ENCODE data around the gene LHPP. TPM values are rescaled to one million over a fixed set of nuclear protein-coding genes. Genes with fewer than 3 reads are reported as not detected.
A peak's percentile ranks its signal among the peaks of the same experiment; 100 is the strongest.

Gene LHPP
- total RNA-seq, result 8.0 and 8.8 TPM in 2 replicates
- long read RNA-seq, partial matches to known transcripts, result 1 of 1 reads
- long read RNA-seq, other reads (novel, unspliced or antisense), result 0 of 1 reads

- peak; percentile 67 for DNase-seq (ENCODE audit: low read depth, low spot score)
- H3K27me3 Mint-ChIP-seq (ENCODE audit: low read depth), result peaks cover 21% of the 10 kb centered on the region
- H3K9me3 Mint-ChIP-seq, result no peaks in the 10 kb centered on the region
- no peak within 1 kb of the TSS for H3K27ac Mint-ChIP-seq (ENCODE audit: unreplicated experiment)
- H3K4me3 Mint-ChIP-seq, result peak within 1 kb of the TSS; percentile 91
- TF ChIP-seq CTCF (conservative IDR thresholded peaks at IDR 0.05), result peak; percentile 64
- H3K4me1 Mint-ChIP-seq, result peaks cover 16% of the 10 kb centered on the region
- H3K36me3 Mint-ChIP-seq (ENCODE audit: low read depth), result no peaks in the 10 kb centered on the region
These were observed at the start of gene LHPP for GRCh38 chr10:124461642-124462347. Gene LHPP (plus strand): TSS chr10:124461823. CDS start chr10:124461863, 40 bp downstream.

GRCh38 chr10:124414076-124414475, 47.5 kb upstream of the LHPP start:
- no peak for DNase-seq (ENCODE audit: low read depth, low spot score)
- Mint-ChIP-seq H3K4me1 (peaks cover 21% of the 10 kb centered on the region), H3K9me3 (no peaks in the 10 kb centered on the region), H3K27ac (ENCODE audit: unreplicated experiment) (no peak overlapping the region), H3K27me3 (ENCODE audit: low read depth) (no peaks in the 10 kb centered on the region), H3K36me3 (ENCODE audit: low read depth) (peaks cover 4% of the 10 kb centered on the region), H3K4me3 (peak overlapping the region; percentile 46)
- TF ChIP-seq CTCF (conservative IDR thresholded peaks at IDR 0.05), result no peak

- H3K4me1 Mint-ChIP-seq, result peaks cover 24% of the 10 kb centered on the region
- H3K27me3 Mint-ChIP-seq (ENCODE audit: low read depth), result peaks cover 6% of the 10 kb centered on the region
- no peak for TF ChIP-seq CTCF (conservative IDR thresholded peaks at IDR 0.05)
- no peak overlapping the region for H3K4me3 Mint-ChIP-seq
- H3K9me3 Mint-ChIP-seq, result no peaks in the 10 kb centered on the region
- no peak for DNase-seq (ENCODE audit: low read depth, low spot score)
- no peak overlapping the region for H3K27ac Mint-ChIP-seq (ENCODE audit: unreplicated experiment)
- peaks cover 4% of the 10 kb centered on the region for H3K36me3 Mint-ChIP-seq (ENCODE audit: low read depth)
These were observed 46.4 kb upstream of the LHPP start for GRCh38 chr10:124415210-124415609.

GRCh38 chr10:124416733-124417132, 44.9 kb upstream of the LHPP start:
- Mint-ChIP-seq H3K36me3 (ENCODE audit: low read depth) (no peaks in the 10 kb centered on the region), H3K4me3 (peak overlapping the region; percentile 92), H3K4me1 (peaks cover 24% of the 10 kb centered on the region), H3K27me3 (ENCODE audit: low read depth) (peaks cover 21% of the 10 kb centered on the region), H3K27ac (ENCODE audit: unreplicated experiment) (no peak overlapping the region), H3K9me3 (no peaks in the 10 kb centered on the region)
- DNase-seq (ENCODE audit: low read depth, low spot score), result no peak
- no peak for TF ChIP-seq CTCF (conservative IDR thresholded peaks at IDR 0.05)

GRCh38 chr10:124417895-124418725, 43.5 kb upstream of the LHPP start:
- DNase-seq (ENCODE audit: low read depth, low spot score), result peak; percentile 45
- H3K27ac Mint-ChIP-seq (ENCODE audit: unreplicated experiment), result peak overlapping the region; percentile 88
- no peaks in the 10 kb centered on the region for H3K9me3 Mint-ChIP-seq
- peaks cover 24% of the 10 kb centered on the region for H3K4me1 Mint-ChIP-seq
- no peaks in the 10 kb centered on the region for H3K36me3 Mint-ChIP-seq (ENCODE audit: low read depth)
- peaks cover 33% of the 10 kb centered on the region for H3K27me3 Mint-ChIP-seq (ENCODE audit: low read depth)
- no peak for TF ChIP-seq CTCF (conservative IDR thresholded peaks at IDR 0.05)
- peak overlapping the region; percentile 92 for H3K4me3 Mint-ChIP-seq

All from neural crest cell (in vitro differentiated cells).